GM15510 (cell line): ENCODE measurements around the gene GALNTL6.

ENCODE experiments used
- POLR2A ChIP-seq: IDR thresholded peaks from 3 replicates; pipeline ENCODE4 v1.6.1; 2011; ENCODE audit warnings: borderline replicate concordance; ENCODE audit not compliant: insufficient read length; ENCODE audit errors: extremely low read depth

Gene GALNTL6

GRCh38 chr4:172675232-172675631 lies 862.0 kb downstream of the GALNTL6 start:
- TF ChIP-seq POLR2A: no peak

- TF ChIP-seq POLR2A: no peak
These were observed 867.5 kb downstream of the GALNTL6 start for GRCh38 chr4:172680691-172681090.

GRCh38 chr4:172683021-172683420 lies 869.8 kb downstream of the GALNTL6 start:
- no peak for TF ChIP-seq POLR2A

- TF ChIP-seq POLR2A: no peak
These were observed 872.8 kb downstream of the GALNTL6 start for GRCh38 chr4:172686021-172686420.

GRCh38 chr4:172688534-172688933 lies 875.3 kb downstream of the GALNTL6 start:
- no peak for TF ChIP-seq POLR2A

GRCh38 chr4:172691552-172691951 lies 878.3 kb downstream of the GALNTL6 start:
- no peak for TF ChIP-seq POLR2A

GRCh38 chr4:172692701-172693100 lies 879.5 kb downstream of the GALNTL6 start:
- TF ChIP-seq POLR2A: no peak

GRCh38 chr4:172698256-172698655 lies 885.1 kb downstream of the GALNTL6 start:
- no peak for TF ChIP-seq POLR2A

- TF ChIP-seq POLR2A: no peak
These were observed 892.4 kb downstream of the GALNTL6 start for GRCh38 chr4:172705565-172705964.

- TF ChIP-seq POLR2A: no peak
These were observed 892.8 kb downstream of the GALNTL6 start for GRCh38 chr4:172706000-172706399.

- TF ChIP-seq POLR2A: no peak
These were observed 894.4 kb downstream of the GALNTL6 start for GRCh38 chr4:172707622-172708021.

- TF ChIP-seq POLR2A: no peak
These were observed 895.0 kb downstream of the GALNTL6 start for GRCh38 chr4:172708184-172708583.

- TF ChIP-seq POLR2A: no peak
These were observed 896.2 kb downstream of the GALNTL6 start for GRCh38 chr4:172709376-172709775.

GRCh38 chr4:172716291-172716690 lies 903.1 kb downstream of the GALNTL6 start:
- TF ChIP-seq POLR2A: no peak

GRCh38 chr4:172721659-172722058 lies 908.5 kb downstream of the GALNTL6 start:
- TF ChIP-seq POLR2A: no peak

GRCh38 chr4:172725581-172725980 lies 912.4 kb downstream of the GALNTL6 start:
- TF ChIP-seq POLR2A: no peak

GRCh38 chr4:172726001-172726423 lies 912.8 kb downstream of the GALNTL6 start:
- no peak for TF ChIP-seq POLR2A
